GM19463 (cell line): ENCODE results near the gene TDRD9.

Experiments used
- ATAC-seq: cut with Tn5 transposase; IDR thresholded peaks from one replicate; pipeline ENCODE4 v1.9.1; 2021; ENCODE audit warnings: mild to moderate bottlenecking, moderate library complexity; ENCODE audit not compliant: unreplicated experiment

Gene TDRD9

GRCh38 chr14:104025534-104025933 lies 97.3 kb downstream of the TDRD9 start:
- ATAC-seq: no peak

GRCh38 chr14:104026024-104026423 lies 97.8 kb downstream of the TDRD9 start:
- ATAC-seq: no peak

- ATAC-seq: no peak
Observed at GRCh38 chr14:104030958-104031357, 102.7 kb downstream of the TDRD9 start.

- no peak for ATAC-seq
Observed at GRCh38 chr14:104031384-104031783, 103.1 kb downstream of the TDRD9 start.

- no peak for ATAC-seq
Observed at GRCh38 chr14:104034976-104035699, 106.9 kb downstream of the TDRD9 start.

- ATAC-seq: no peak
Observed at GRCh38 chr14:104036212-104036611, 108.0 kb downstream of the TDRD9 start.

GRCh38 chr14:104037074-104037473 lies 108.8 kb downstream of the TDRD9 start:
- no peak for ATAC-seq

- no peak for ATAC-seq
Observed at GRCh38 chr14:104037903-104038302, 109.6 kb downstream of the TDRD9 start.

- no peak for ATAC-seq
Observed at GRCh38 chr14:104039214-104039613, 111.0 kb downstream of the TDRD9 start.

- no peak for ATAC-seq
Observed at GRCh38 chr14:104040539-104040938, 112.3 kb downstream of the TDRD9 start.

GRCh38 chr14:104041430-104042104 lies 113.3 kb downstream of the TDRD9 start:
- no peak for ATAC-seq

- no peak for ATAC-seq
Observed at GRCh38 chr14:104044016-104044415, 115.8 kb downstream of the TDRD9 start.

- no peak for ATAC-seq
Observed at GRCh38 chr14:104047761-104048160, 119.5 kb downstream of the TDRD9 start.

GRCh38 chr14:104048758-104049507 lies 120.7 kb downstream of the TDRD9 start:
- ATAC-seq: no peak

GRCh38 chr14:104049576-104050240 lies 121.5 kb downstream of the TDRD9 start:
- ATAC-seq: no peak

GRCh38 chr14:104051092-104051813 lies 123.0 kb downstream of the TDRD9 start:
- no peak for ATAC-seq

- no peak for ATAC-seq
Observed at GRCh38 chr14:104054222-104054905, 126.1 kb downstream of the TDRD9 start.

- no peak for ATAC-seq
Observed at GRCh38 chr14:104062281-104062680, 134.0 kb downstream of the TDRD9 start.

- ATAC-seq: no peak
Observed at GRCh38 chr14:104064003-104064402, 135.7 kb downstream of the TDRD9 start.

- no peak for ATAC-seq
Observed at GRCh38 chr14:104066279-104066678, 138.0 kb downstream of the TDRD9 start.
